ENCODE measurements around the gene AP3B1. TPM values are rescaled to one million over a fixed set of nuclear protein-coding genes. Genes with fewer than 3 reads are reported as not detected.
A peak's percentile ranks its signal among the peaks of the same experiment; 100 is the strongest.

Gene AP3B1
- total and polyA plus RNA-seq, 2 donors from 2014 or later: 49.3 to 53.2 TPM

DNA sequence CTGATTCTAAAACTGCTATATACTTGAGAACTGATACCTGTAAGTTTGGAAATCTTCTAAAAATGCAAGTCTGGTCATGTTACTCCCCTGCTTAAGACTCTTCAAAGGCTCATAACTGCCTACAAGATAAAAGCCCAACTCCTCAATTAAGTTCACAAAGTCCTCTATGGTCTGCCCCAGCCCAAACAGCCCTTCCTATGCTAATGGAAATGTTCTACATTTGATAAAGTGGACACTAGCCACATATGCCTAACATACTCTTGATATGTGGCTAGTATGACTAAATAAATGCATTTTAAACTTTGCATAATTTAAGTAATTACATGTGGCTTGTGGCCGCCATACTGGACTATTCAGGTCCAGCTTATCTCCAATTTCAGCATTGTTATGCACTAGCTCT, 204.5 kb downstream of the AP3B1 start:
- Histone ChIP-seq H3K9ac (ENCODE audit: low read length in 3 of 3) (no peak overlapping the region), H3K4me3 (ENCODE audit: low read length in 3 of 3) (no peak overlapping the region), H3K27ac (ENCODE audit: low read depth in 2 of 2, low read length in 2 of 2) (no peak overlapping the region), H3K27me3 (ENCODE audit: control insufficient read depth, insufficient read depth, low read length) (no peaks in the 10 kb centered on the region), H3K4me1 (ENCODE audit: control insufficient read depth in 2 of 3, insufficient read depth in 2 of 3, low read depth in 1 of 3, low read length in 3 of 3) (no peaks in the 10 kb centered on the region), H3K9me3 (ENCODE audit: control insufficient read depth in 2 of 3, insufficient read depth in 1 of 3, low read length in 3 of 3) (no peaks in the 10 kb centered on the region), H3K36me3 (ENCODE audit: control insufficient read depth in 2 of 3, insufficient read depth in 3 of 3, low read length in 3 of 3) (peaks cover 0 to 4% (median 2%) of the 10 kb centered on the region in 3 donors)
- intact Hi-C loops (cut with DNase I): no loop called here
- DNase-seq (no peak), FAIRE-seq (no peak)
- TF ChIP-seq, protein P1, sequence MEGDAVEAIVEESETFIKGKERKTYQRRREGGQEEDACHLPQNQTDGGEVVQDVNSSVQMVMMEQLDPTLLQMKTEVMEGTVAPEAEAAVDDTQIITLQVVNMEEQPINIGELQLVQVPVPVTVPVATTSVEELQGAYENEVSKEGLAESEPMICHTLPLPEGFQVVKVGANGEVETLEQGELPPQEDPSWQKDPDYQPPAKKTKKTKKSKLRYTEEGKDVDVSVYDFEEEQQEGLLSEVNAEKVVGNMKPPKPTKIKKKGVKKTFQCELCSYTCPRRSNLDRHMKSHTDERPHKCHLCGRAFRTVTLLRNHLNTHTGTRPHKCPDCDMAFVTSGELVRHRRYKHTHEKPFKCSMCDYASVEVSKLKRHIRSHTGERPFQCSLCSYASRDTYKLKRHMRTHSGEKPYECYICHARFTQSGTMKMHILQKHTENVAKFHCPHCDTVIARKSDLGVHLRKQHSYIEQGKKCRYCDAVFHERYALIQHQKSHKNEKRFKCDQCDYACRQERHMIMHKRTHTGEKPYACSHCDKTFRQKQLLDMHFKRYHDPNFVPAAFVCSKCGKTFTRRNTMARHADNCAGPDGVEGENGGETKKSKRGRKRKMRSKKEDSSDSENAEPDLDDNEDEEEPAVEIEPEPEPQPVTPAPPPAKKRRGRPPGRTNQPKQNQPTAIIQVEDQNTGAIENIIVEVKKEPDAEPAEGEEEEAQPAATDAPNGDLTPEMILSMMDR (IDR thresholded peaks at IDR 0.05; ENCODE audit: borderline replicate concordance, extremely low read depth, insufficient read depth): no peak

DNA sequence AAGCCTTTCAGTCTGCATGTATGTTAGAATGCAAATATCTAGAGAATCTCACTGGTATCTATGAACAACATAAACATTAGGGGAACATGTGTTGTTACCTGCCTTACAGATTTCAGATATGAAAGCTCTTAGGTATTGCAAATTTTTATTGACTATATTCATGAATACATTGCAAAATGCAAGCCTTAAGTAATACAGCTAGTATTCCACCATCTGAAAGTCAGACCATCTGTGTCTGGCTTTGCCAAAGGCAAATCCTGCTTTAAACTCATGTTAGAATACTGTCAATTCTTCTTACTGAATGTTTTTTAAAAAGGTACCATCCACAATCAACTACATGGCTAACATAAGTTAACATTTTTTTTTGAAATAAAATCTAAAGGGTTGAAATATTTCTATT, 215.6 kb downstream of the AP3B1 start:
- TF ChIP-seq, protein P1 (IDR thresholded peaks at IDR 0.05; ENCODE audit: borderline replicate concordance, extremely low read depth, insufficient read depth): no peak
- Histone ChIP-seq H3K9me3 (ENCODE audit: control insufficient read depth in 2 of 3, insufficient read depth in 1 of 3, low read length in 3 of 3) (no peaks in the 10 kb centered on the region), H3K27me3 (ENCODE audit: control insufficient read depth, insufficient read depth, low read length) (no peaks in the 10 kb centered on the region), H3K9ac (ENCODE audit: low read length in 3 of 3) (no peak overlapping the region), H3K4me1 (ENCODE audit: control insufficient read depth in 2 of 3, insufficient read depth in 2 of 3, low read depth in 1 of 3, low read length in 3 of 3) (no peaks in the 10 kb centered on the region), H3K36me3 (ENCODE audit: control insufficient read depth in 2 of 3, insufficient read depth in 3 of 3, low read length in 3 of 3) (no peaks in the 10 kb centered on the region), H3K4me3 (ENCODE audit: low read length in 3 of 3) (no peak overlapping the region), H3K27ac (ENCODE audit: low read depth in 2 of 2, low read length in 2 of 2) (no peak overlapping the region)
- no peak for DNase-seq
- FAIRE-seq: no peak
- intact Hi-C loops (cut with DNase I): no loop called here

DNA sequence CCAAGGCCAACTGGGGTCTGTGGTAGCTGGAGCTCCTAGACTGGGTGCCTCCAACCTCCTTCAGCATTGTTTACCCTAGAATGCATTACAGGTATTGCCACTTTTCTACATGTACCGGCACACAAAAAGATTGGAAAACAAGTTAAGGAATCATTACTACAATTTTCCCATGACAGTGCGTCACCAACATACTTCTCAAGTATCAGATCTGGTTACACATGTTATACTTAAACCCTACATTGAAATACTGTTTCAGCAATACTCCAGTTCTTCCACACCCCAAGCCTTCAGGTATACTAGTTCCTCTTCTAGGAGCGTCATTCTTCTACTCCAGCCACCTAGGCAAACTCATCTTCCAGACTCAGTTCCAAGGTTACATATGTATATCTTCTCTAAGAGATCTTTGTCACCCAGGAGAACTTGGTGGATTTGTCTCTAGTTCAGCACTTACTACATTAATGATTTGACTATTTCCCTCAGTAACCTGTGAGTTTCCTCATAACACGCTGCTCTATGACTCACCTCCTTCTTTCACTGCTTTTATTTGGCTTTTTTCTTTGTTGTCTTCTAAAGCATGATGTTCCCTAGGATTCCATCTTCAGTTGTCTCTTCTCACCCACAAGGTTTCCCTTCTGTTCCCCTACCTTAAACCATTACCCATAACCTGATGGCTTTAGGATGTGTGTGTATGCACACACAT, 217.0 kb downstream of the AP3B1 start:
- intact Hi-C loops (cut with DNase I): no loop called here
- Histone ChIP-seq H3K9me3 (ENCODE audit: control insufficient read depth in 2 of 3, insufficient read depth in 1 of 3, low read length in 3 of 3) (no peaks in the 10 kb centered on the region), H3K4me3 (ENCODE audit: low read length in 3 of 3) (no peak overlapping the region), H3K36me3 (ENCODE audit: control insufficient read depth in 2 of 3, insufficient read depth in 3 of 3, low read length in 3 of 3) (no peaks in the 10 kb centered on the region), H3K27me3 (ENCODE audit: control insufficient read depth, insufficient read depth, low read length) (no peaks in the 10 kb centered on the region), H3K9ac (ENCODE audit: low read length in 3 of 3) (no peak overlapping the region), H3K4me1 (ENCODE audit: control insufficient read depth in 2 of 3, insufficient read depth in 2 of 3, low read depth in 1 of 3, low read length in 3 of 3) (no peaks in the 10 kb centered on the region), H3K27ac (ENCODE audit: low read depth in 2 of 2, low read length in 2 of 2) (no peak overlapping the region)
- DNase-seq: no peak
- FAIRE-seq: no peak
- TF ChIP-seq, protein P1 (IDR thresholded peaks at IDR 0.05; ENCODE audit: borderline replicate concordance, extremely low read depth, insufficient read depth): no peak

DNA sequence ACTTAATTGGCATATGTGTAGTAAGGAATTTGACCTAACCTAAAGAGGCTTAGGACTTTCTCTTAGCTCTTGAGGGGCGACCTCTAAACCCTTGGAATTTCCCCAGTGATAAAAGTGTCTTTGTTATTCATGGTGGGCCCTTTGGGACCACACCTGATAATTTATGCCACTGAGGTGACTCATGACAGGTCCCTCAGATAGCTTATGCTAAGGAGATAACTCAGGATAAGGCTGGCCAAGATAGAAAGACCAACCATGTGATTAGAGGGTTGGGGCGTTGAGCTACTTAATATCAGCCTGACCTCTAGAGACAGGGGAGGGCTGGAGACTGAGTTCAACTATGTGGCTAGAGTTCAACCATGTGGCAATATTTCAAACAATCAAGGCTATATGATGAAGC, 218.1 kb downstream of the AP3B1 start:
- no peak overlapping the region for H3K4me3 ChIP-seq (ENCODE audit: low read length in 3 of 3)
- H3K27ac ChIP-seq (ENCODE audit: low read depth in 2 of 2, low read length in 2 of 2): no peak overlapping the region
- H3K9me3 ChIP-seq (ENCODE audit: control insufficient read depth in 2 of 3, insufficient read depth in 1 of 3, low read length in 3 of 3): no peaks in the 10 kb centered on the region
- intact Hi-C loops (cut with DNase I): no loop called here
- DNase-seq (peak in 1 of 5 donors; percentile 6), FAIRE-seq (no peak)
- H3K4me1 ChIP-seq (ENCODE audit: control insufficient read depth in 2 of 3, insufficient read depth in 2 of 3, low read depth in 1 of 3, low read length in 3 of 3): no peaks in the 10 kb centered on the region
- H3K27me3 ChIP-seq (ENCODE audit: control insufficient read depth, insufficient read depth, low read length): no peaks in the 10 kb centered on the region
- H3K36me3 ChIP-seq (ENCODE audit: control insufficient read depth in 2 of 3, insufficient read depth in 3 of 3, low read length in 3 of 3): no peaks in the 10 kb centered on the region
- TF ChIP-seq, protein P1 (IDR thresholded peaks at IDR 0.05; ENCODE audit: borderline replicate concordance, extremely low read depth, insufficient read depth): no peak
- no peak overlapping the region for H3K9ac ChIP-seq (ENCODE audit: low read length in 3 of 3)
